Peyer's patch (tissue), 4 donors: ENCODE results near the gene PROSER1. TPM values are rescaled to one million over a fixed set of nuclear protein-coding genes. Genes with fewer than 3 reads are reported as not detected.

Source experiments
- DNase-seq, 3 donors: peaks; one replicate each; pipeline ENCODE4 v3.0.0-alpha.2; 2017 to 2019
- H3K27ac ChIP-seq, 4 donors: fragments of 200-600 bp; sonication (generic); one replicate each; pipeline ENCODE4 v1.5.1; 2016 to 2019
- H3K27me3 ChIP-seq, 2 donors: fragments of 200-600 bp; sonication (generic); one replicate each; pipeline ENCODE4 v1.5.1; 2019
- H3K36me3 ChIP-seq, 3 donors: fragments of 200-600 bp; sonication (generic); one replicate each; pipeline ENCODE4 v1.5.1; 2016 to 2019
- H3K4me1 ChIP-seq, 4 donors: fragments of 200-600 bp; sonication (generic); one replicate each; pipeline ENCODE4 v1.5.1; 2016 to 2019
- H3K4me3 ChIP-seq, 4 donors: fragments of 200-600 bp; sonication (generic); 1 replicate in 3 of 4; 2 replicates in 1 of 4; pipeline ENCODE4 v1.5.1; 2016 to 2019; ENCODE audit warnings: mild to moderate bottlenecking in 1 of 4
- H3K9me3 ChIP-seq, 4 donors: fragments of 200-600 bp; sonication (generic); one replicate each; pipeline ENCODE4 v1.5.1; 2016 to 2019; ENCODE audit warnings: mild to moderate bottlenecking in 1 of 4
- POLR2A ChIP-seq, 2 donors: fragments of 450-650 bp; IDR thresholded peaks; one replicate each; pipeline ENCODE4 v1.5.1; 2017; ENCODE audit warnings: antibody characterized with exemption in 2 of 2, mild to moderate bottlenecking in 2 of 2, moderate library complexity in 2 of 2
- total RNA-seq, 4 donors: library from RNA; depleted of rRNA; stranded (reverse); fragments of >200 nt; gene quantifications; one replicate each; pipeline ENCODE4 v1.1.0, GENCODE V29; 2016
- TF ChIP-seq, protein P1 (sequence below), 6 experiments: fragments of 450-650 bp in 4 of 6; fragments of 200-600 bp in 2 of 6; sonication (generic) in 1 of 6; IDR thresholded peaks; one replicate each; pipeline ENCODE4 v1.5.1; 2017 to 2019; ENCODE audit warnings: antibody characterized with exemption in 6 of 6, mild to moderate bottlenecking in 3 of 6, moderate library complexity in 1 of 6

Gene PROSER1
- total RNA-seq, 4 donors from 2014 or later, result 36.5 to 84.2 (median 43.0) TPM

DNA sequence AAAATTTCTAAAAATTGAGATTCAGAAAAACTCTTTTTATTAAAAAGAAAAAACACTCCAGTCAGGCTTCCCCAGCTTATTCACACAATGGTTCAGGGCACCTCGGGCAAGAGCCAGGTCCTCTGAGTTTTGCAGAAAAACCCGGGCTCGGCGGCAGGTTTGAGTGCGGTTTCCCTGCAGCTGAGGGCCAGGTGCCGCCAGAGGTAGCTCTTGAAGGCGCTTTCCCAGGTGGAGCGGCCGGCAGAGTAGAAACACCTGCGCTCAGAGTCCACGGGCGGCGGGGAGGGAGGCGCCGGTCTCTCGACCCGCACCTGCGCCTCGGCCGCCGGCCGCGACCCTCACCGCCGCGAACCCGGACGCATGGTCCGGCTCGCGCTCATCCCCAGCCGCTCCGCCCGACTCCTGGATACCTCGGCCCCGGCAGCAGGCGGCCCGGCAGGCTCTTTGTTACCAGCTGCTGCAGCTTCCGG lies 444 bp downstream of the PROSER1 start:
- Histone ChIP-seq H3K4me1 (peaks cover 0 to 29% (median 4%) of the 10 kb centered on the region in 4 donors), H3K27ac (peak overlapping the region; percentile 81 to 91 (median 88)), H3K27me3 (no peaks in the 10 kb centered on the region), H3K9me3 (no peaks in the 10 kb centered on the region), H3K4me3 (peak overlapping the region; percentile 61 to 94 (median 90)), H3K36me3 (no peaks in the 10 kb centered on the region)
- DNase-seq, result no peak
- TF ChIP-seq POLR2A (IDR thresholded peaks at IDR 0.05), result peak in 1 of 2 donors; percentile 41
- TF ChIP-seq, protein P1, sequence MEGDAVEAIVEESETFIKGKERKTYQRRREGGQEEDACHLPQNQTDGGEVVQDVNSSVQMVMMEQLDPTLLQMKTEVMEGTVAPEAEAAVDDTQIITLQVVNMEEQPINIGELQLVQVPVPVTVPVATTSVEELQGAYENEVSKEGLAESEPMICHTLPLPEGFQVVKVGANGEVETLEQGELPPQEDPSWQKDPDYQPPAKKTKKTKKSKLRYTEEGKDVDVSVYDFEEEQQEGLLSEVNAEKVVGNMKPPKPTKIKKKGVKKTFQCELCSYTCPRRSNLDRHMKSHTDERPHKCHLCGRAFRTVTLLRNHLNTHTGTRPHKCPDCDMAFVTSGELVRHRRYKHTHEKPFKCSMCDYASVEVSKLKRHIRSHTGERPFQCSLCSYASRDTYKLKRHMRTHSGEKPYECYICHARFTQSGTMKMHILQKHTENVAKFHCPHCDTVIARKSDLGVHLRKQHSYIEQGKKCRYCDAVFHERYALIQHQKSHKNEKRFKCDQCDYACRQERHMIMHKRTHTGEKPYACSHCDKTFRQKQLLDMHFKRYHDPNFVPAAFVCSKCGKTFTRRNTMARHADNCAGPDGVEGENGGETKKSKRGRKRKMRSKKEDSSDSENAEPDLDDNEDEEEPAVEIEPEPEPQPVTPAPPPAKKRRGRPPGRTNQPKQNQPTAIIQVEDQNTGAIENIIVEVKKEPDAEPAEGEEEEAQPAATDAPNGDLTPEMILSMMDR (IDR thresholded peaks at IDR 0.05), result no peak

DNA sequence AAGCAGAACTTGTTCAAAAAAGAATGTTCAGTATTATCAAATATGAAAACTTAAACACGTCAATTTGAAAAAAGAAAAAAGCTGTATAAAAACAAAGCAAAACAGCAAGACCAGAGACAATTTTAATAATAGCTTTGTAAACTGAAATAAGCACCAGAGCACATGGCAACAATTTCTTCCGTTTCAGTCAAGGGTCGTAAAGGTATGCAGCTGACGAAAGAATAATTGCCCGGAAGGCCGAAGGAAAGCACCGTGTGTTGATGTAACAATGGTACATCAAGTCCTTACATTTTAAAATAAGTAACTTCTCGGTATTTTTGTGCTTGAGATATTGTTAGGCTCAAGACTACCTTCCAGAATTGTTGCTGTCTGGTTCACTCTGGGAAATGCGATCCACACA lies 1.7 kb downstream of the PROSER1 start:
- TF ChIP-seq, protein P1 (IDR thresholded peaks at IDR 0.05), result no peak
- TF ChIP-seq POLR2A (IDR thresholded peaks at IDR 0.05), result no peak
- H3K27ac ChIP-seq, result peak overlapping the region in 1 of 4 donors; percentile 0
- H3K4me3 ChIP-seq, result peak overlapping the region; percentile 61 to 94 (median 90)
- H3K36me3 ChIP-seq, result no peaks in the 10 kb centered on the region
- H3K4me1 ChIP-seq, result peaks cover 0 to 29% (median 4%) of the 10 kb centered on the region in 4 donors
- H3K9me3 ChIP-seq, result no peaks in the 10 kb centered on the region
- H3K27me3 ChIP-seq, result no peaks in the 10 kb centered on the region
- DNase-seq, result no peak

DNA sequence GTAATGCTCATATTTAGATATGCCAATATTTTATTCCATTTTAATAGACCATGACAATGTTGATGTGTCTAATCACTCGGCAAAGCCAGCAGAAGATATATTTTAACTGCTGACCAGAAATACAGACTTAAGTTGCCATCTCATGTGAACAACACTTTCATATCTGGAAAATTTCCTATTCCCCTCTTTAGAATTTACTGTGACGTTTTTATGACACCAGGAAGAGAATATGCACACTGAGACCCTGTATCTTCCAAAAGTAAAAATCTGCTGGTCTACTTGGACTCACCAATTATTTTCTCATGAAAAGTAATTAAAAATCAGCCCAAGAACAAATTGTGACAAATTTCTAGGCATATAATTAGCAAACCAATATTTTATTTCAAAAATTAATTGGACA lies 2.1 kb downstream of the PROSER1 start:
- DNase-seq, result no peak
- Histone ChIP-seq H3K27me3 (no peaks in the 10 kb centered on the region), H3K27ac (no peak overlapping the region), H3K4me3 (peak overlapping the region in 2 of 4 donors; percentile 88 to 92), H3K4me1 (peaks cover 0 to 29% (median 4%) of the 10 kb centered on the region in 4 donors), H3K36me3 (no peaks in the 10 kb centered on the region), H3K9me3 (no peaks in the 10 kb centered on the region)
- TF ChIP-seq, protein P1 (IDR thresholded peaks at IDR 0.05), result no peak
- TF ChIP-seq POLR2A (IDR thresholded peaks at IDR 0.05), result no peak

DNA sequence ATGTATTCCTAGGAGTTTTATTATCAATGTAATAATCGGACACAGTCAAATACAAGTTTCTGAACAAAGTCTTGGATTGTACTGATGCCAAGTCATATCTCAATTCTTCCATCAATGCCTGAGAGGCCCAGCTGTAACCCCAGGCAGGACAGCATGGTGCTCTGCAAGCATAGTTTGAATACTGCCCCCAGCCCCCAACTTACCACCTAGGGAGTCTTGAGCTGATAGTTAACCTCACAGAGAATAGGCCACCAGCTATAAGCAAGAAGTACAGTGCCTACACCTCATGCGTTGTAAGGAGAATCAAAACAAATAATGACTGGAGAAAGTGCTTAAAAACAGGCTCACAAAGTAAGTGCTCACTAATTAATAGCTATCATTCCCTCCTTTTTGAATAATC lies 2.7 kb downstream of the PROSER1 start:
- H3K4me3 ChIP-seq, result peak overlapping the region in 2 of 4 donors; percentile 88 to 92
- TF ChIP-seq POLR2A (IDR thresholded peaks at IDR 0.05), result no peak
- TF ChIP-seq, protein P1 (IDR thresholded peaks at IDR 0.05), result no peak
- peaks cover 0 to 29% (median 4%) of the 10 kb centered on the region in 4 donors for H3K4me1 ChIP-seq
- no peak for DNase-seq
- no peaks in the 10 kb centered on the region for H3K9me3 ChIP-seq
- no peaks in the 10 kb centered on the region for H3K27me3 ChIP-seq
- H3K36me3 ChIP-seq, result no peaks in the 10 kb centered on the region
- H3K27ac ChIP-seq, result no peak overlapping the region

DNA sequence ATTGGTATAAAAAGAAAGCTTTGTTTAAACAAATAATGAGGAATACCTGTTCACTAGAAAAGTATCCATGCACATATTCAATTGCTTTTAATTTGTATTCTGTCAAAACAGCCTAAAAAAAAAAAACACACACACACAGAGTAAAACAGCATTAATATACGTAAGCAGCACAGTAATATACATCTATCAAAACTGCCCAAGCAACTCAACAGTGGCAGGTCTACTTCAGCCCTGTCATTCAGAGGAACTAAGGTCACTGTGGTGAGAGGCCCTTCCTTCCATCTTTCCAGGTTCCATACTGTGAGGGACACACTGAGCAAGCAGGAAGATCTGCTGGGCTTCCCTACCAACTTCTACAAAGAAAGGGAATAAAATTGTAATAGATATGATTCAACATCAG lies 3.8 kb downstream of the PROSER1 start:
- DNase-seq, result no peak
- Histone ChIP-seq H3K4me1 (peaks cover 0 to 22% (median 2%) of the 10 kb centered on the region in 4 donors), H3K9me3 (no peaks in the 10 kb centered on the region), H3K4me3 (no peak overlapping the region), H3K36me3 (no peaks in the 10 kb centered on the region), H3K27me3 (no peaks in the 10 kb centered on the region), H3K27ac (no peak overlapping the region)
- TF ChIP-seq POLR2A (IDR thresholded peaks at IDR 0.05), result no peak
- TF ChIP-seq, protein P1 (IDR thresholded peaks at IDR 0.05), result no peak
